Gastroesophageal sphincter (tissue), 4 donors: Measurements from ENCODE around the gene PURA. TPM values are rescaled to one million over a fixed set of nuclear protein-coding genes. Genes with fewer than 3 reads are reported as not detected.

Experiments
- ATAC-seq: fragments of 150-250 bp; one replicate; pipeline ENCODE4 v1.9.1; 2016; ENCODE audit warnings: mild to moderate bottlenecking, moderate library complexity
- H3K27ac ChIP-seq, 4 donors: fragments of 200-600 bp; sonication (generic) in 3 of 4; 1 replicate in 3 of 4; 2 replicates in 1 of 4; pipeline ENCODE4 v1.5.1; 2016 to 2019
- H3K27me3 ChIP-seq: fragments of 200-600 bp; sonication (generic); one replicate; pipeline ENCODE4 v1.5.1; 2019
- H3K36me3 ChIP-seq, 2 donors: fragments of 200-600 bp; sonication (generic); one replicate each; pipeline ENCODE4 v1.5.1; 2019; ENCODE audit warnings: control low read depth in 1 of 2
- H3K4me1 ChIP-seq, 3 donors: fragments of 200-600 bp; sonication (generic); 1 replicate in 2 of 3; 2 replicates in 1 of 3; pipeline ENCODE4 v1.5.1; 2016 to 2019; ENCODE audit warnings: control low read depth in 2 of 3
- H3K4me3 ChIP-seq, 2 donors: fragments of 200-600 bp; sonication (generic); one replicate each; pipeline ENCODE4 v1.5.1; 2019; ENCODE audit warnings: mild to moderate bottlenecking in 1 of 2, moderate library complexity in 1 of 2
- H3K9me3 ChIP-seq, 3 donors: fragments of 200-600 bp; sonication (generic); one replicate each; pipeline ENCODE4 v1.5.1; 2017 to 2019; ENCODE audit warnings: control low read depth in 2 of 3
- EP300 ChIP-seq: sonication (generic); formaldehyde crosslinking; IDR thresholded peaks from one replicate; pipeline ENCODE4 v1.6.1; 2017; ENCODE audit warnings: antibody characterized with exemption, mild to moderate bottlenecking
- POLR2A ChIP-seq, 2 donors: fragments of 450-650 bp; IDR thresholded peaks; one replicate each; pipeline ENCODE4 v1.6.1; 2017; ENCODE audit warnings: antibody characterized with exemption in 2 of 2, mild to moderate bottlenecking in 2 of 2, moderate library complexity in 1 of 2
- POLR2AphosphoS5 ChIP-seq: sonication (generic); formaldehyde crosslinking; IDR thresholded peaks from one replicate; pipeline ENCODE4 v1.6.1; 2017; ENCODE audit warnings: antibody characterized with exemption
- WGBS, 2 donors: methylation state at CpG; one replicate each; pipeline ENCODE4 v1.1.5; 2018; ENCODE audit warnings: low coverage in 1 of 2; 5-methylcytosine and 5-hydroxymethylcytosine counted together
- total RNA-seq, 4 donors: library from RNA; depleted of rRNA; stranded (reverse); fragments of >200 nt; gene quantifications; one replicate each; pipeline ENCODE4 v1.1.0, GENCODE V29; 2016
- TF ChIP-seq, protein P1 (sequence below), 4 experiments: fragments of 200-600 bp in 2 of 4; fragments of 450-650 bp in 2 of 4; sonication (generic) in 1 of 4; IDR thresholded peaks; one replicate each; pipeline ENCODE4 v1.5.1; 2017 to 2019; ENCODE audit warnings: antibody characterized with exemption in 4 of 4, mild to moderate bottlenecking in 2 of 4, moderate library complexity in 2 of 4

Gene PURA
- total RNA-seq, 4 donors from 2014 or later, result 38.0 to 61.0 (median 49.1) TPM

DNA sequence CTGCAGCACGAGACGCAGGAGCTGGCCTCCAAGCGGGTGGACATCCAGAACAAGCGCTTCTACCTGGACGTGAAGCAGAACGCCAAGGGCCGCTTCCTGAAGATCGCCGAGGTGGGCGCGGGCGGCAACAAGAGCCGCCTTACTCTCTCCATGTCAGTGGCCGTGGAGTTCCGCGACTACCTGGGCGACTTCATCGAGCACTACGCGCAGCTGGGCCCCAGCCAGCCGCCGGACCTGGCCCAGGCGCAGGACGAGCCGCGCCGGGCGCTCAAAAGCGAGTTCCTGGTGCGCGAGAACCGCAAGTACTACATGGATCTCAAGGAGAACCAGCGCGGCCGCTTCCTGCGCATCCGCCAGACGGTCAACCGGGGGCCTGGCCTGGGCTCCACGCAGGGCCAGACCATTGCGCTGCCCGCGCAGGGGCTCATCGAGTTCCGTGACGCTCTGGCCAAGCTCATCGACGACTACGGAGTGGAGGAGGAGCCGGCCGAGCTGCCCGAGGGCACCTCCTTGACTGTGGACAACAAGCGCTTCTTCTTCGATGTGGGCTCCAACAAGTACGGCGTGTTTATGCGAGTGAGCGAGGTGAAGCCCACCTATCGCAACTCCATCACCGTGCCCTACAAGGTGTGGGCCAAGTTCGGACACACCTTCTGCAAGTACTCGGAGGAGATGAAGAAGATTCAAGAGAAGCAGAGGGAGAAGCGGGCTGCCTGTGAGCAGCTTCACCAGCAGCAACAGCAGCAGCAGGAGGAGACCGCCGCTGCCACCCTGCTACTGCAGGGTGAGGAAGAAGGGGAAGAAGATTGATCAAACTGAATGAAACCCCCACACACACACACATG lies 654 bp downstream of the PURA start:
- H3K4me1 ChIP-seq, result peaks cover 2 to 90% (median 30%) of the 10 kb centered on the region in 3 donors
- 4% methylated on average over 9 to 14 of the region's 65 CpGs for WGBS, 2 donors

DNA sequence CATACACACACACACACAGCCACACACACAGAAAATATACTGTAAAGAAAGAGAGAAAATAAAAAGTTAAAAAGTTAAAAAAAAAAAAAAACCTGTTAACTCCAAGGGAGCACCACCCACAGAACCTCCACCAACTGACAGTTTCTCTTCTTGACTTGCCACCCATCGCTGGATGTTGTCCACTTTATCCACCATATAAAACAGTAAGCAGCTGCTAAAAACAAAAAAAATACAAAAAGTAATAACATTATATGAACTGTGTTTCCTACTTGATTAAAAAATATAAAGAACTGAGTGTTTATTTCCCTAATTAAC lies 1.2 kb downstream of the PURA start:
- H3K9me3 ChIP-seq, result no peaks in the 10 kb centered on the region
- TF ChIP-seq, protein P1, sequence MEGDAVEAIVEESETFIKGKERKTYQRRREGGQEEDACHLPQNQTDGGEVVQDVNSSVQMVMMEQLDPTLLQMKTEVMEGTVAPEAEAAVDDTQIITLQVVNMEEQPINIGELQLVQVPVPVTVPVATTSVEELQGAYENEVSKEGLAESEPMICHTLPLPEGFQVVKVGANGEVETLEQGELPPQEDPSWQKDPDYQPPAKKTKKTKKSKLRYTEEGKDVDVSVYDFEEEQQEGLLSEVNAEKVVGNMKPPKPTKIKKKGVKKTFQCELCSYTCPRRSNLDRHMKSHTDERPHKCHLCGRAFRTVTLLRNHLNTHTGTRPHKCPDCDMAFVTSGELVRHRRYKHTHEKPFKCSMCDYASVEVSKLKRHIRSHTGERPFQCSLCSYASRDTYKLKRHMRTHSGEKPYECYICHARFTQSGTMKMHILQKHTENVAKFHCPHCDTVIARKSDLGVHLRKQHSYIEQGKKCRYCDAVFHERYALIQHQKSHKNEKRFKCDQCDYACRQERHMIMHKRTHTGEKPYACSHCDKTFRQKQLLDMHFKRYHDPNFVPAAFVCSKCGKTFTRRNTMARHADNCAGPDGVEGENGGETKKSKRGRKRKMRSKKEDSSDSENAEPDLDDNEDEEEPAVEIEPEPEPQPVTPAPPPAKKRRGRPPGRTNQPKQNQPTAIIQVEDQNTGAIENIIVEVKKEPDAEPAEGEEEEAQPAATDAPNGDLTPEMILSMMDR (IDR thresholded peaks at IDR 0.05), result no peak
- TF ChIP-seq POLR2A (IDR thresholded peaks at IDR 0.05), result no peak
- no peak for TF ChIP-seq EP300
- no peak for TF ChIP-seq POLR2AphosphoS5
- peak overlapping the region; percentile 82 to 96 (median 93) for H3K27ac ChIP-seq
- no peak for ATAC-seq
- H3K36me3 ChIP-seq, result no peaks in the 10 kb centered on the region
- H3K4me3 ChIP-seq, result peak overlapping the region; percentile 81 to 88
- peaks cover 2 to 87% (median 30%) of the 10 kb centered on the region in 3 donors for H3K4me1 ChIP-seq
- no peaks in the 10 kb centered on the region for H3K27me3 ChIP-seq
- WGBS, 2 donors, result 38 to 60% methylated on average over 1 of the region's 1 CpG

More for the DNA sequence above, 654 bp downstream of the PURA start:
- Histone ChIP-seq H3K27ac (peak overlapping the region; percentile 82 to 96 (median 93)), H3K4me3 (peak overlapping the region; percentile 81 to 88), H3K27me3 (no peaks in the 10 kb centered on the region), H3K36me3 (no peaks in the 10 kb centered on the region), H3K9me3 (no peaks in the 10 kb centered on the region)
- peak; percentile 72 for ATAC-seq
- TF ChIP-seq POLR2AphosphoS5 (peak; percentile 76), POLR2A (IDR thresholded peaks at IDR 0.05) (peak; percentile 33 to 37)
- TF ChIP-seq, protein P1 (IDR thresholded peaks at IDR 0.05), result no peak

DNA sequence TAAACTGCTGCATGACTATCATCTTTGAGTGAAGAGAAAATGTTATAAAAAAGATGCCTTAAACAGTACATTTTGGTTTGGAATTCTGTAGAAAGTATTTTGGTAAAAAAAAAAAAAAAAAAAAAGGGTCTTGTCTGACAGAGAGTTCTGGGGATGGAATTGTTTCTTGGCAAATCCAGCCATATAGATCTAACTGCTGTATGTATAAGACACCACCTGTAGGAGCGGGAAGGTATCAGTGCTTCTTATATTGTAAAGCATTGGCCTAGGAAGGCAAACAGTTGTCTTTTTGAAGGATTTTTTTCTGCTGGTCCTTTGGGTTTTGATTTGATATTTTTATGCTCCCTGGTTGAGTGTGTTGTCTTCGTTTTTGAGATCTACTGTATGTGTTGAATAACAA lies 2.8 kb downstream of the PURA start:
- Histone ChIP-seq H3K27me3 (no peaks in the 10 kb centered on the region), H3K9me3 (no peaks in the 10 kb centered on the region), H3K36me3 (no peaks in the 10 kb centered on the region), H3K4me3 (peak overlapping the region in 1 of 2 donors; percentile 88), H3K4me1 (peaks cover 2 to 79% (median 30%) of the 10 kb centered on the region in 3 donors), H3K27ac (no peak overlapping the region)
- no peak for TF ChIP-seq POLR2AphosphoS5
- no peak for TF ChIP-seq POLR2A (IDR thresholded peaks at IDR 0.05)
- no peak for TF ChIP-seq EP300
- TF ChIP-seq, protein P1 (IDR thresholded peaks at IDR 0.05), result no peak
- 59 to 69% methylated on average over 2 of the region's 2 CpGs for WGBS, 2 donors
- no peak for ATAC-seq

DNA sequence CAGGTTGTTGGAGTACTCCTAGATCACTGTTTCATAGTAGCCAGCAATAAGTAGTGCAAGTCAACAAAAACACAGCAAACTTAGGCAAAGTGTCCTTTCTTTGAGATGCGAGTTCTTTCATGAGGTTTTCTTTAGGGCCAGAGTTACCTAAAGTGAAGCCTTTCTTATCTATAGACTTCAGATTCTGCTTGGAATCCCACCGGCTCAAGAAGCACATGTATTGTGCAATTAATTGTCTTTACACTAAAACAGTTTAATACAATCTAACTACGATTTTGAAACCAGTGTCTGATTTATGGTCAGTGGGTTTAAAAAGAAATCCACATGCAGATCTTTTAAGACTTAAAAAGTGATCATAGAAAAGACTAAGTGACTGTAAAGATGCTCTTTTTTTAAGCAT lies 3.6 kb downstream of the PURA start:
- ATAC-seq, result no peak
- no peaks in the 10 kb centered on the region for H3K27me3 ChIP-seq
- peaks cover 2 to 79% (median 24%) of the 10 kb centered on the region in 3 donors for H3K4me1 ChIP-seq
- TF ChIP-seq POLR2A (IDR thresholded peaks at IDR 0.05) (no peak), EP300 (no peak), POLR2AphosphoS5 (no peak)
- TF ChIP-seq, protein P1 (IDR thresholded peaks at IDR 0.05), result no peak
- 69 to 74% methylated on average over 3 of the region's 3 CpGs for WGBS, 2 donors
- H3K36me3 ChIP-seq, result no peaks in the 10 kb centered on the region
- no peak overlapping the region for H3K27ac ChIP-seq
- no peak overlapping the region for H3K4me3 ChIP-seq
- H3K9me3 ChIP-seq, result no peaks in the 10 kb centered on the region

DNA sequence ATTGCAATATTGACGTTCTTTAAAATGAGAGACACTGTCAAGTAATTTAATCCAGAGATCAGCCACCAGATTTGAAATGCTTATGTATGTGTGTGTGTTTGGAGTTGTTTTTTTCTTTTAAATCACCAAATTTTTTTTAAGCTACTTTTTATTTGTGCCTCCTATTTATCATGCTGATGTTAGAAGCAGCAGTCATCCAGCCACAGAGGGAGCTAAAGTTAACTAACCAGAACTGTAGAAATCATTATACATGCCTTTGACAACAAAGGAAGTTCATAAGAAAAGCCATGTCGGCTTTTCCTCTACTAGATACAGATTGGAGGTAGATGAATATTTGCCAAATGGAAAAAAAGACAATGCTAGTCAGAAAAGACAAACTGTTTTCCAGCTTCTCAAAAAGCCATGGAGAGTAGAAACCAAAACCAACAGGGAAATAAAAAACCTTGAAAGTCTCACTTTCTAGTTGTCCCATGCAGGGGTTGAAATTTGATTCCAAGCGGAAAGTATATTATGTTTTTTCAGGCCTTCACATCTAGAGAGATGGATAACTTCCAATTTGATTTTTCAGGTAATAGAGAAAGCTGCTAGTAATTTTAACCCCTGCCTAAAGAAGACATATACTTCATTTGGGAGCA lies 4.5 kb downstream of the PURA start:
- ATAC-seq, result no peak

More for the DNA sequence above, 4.5 kb downstream of the PURA start:
- H3K4me3 ChIP-seq, result no peak overlapping the region
- no peak overlapping the region for H3K27ac ChIP-seq
- H3K36me3 ChIP-seq, result no peaks in the 10 kb centered on the region
- no peak for TF ChIP-seq EP300
- TF ChIP-seq, protein P1 (IDR thresholded peaks at IDR 0.05), result peak in 1 of 4 experiments; percentile 9
- H3K9me3 ChIP-seq, result no peaks in the 10 kb centered on the region
- peaks cover 2 to 79% (median 21%) of the 10 kb centered on the region in 3 donors for H3K4me1 ChIP-seq
- 60 to 63% methylated on average over 3 of the region's 3 CpGs for WGBS, 2 donors
- H3K27me3 ChIP-seq, result no peaks in the 10 kb centered on the region
